K562 (cell line): ENCODE measurements around the gene SLC6A6. TPM values are rescaled to one million over a fixed set of nuclear protein-coding genes. Genes with fewer than 3 reads are reported as not detected.

Source experiments
- ATF7 ChIP-seq: fragments of 450-650 bp; IDR thresholded peaks from 2 replicates; pipeline ENCODE4 v1.7.1; 2014; ENCODE audit warnings: mild to moderate bottlenecking, moderate library complexity
- E2F3 ChIP-seq: fragments of 250-450 bp; sonication (Bioruptor Pico); IDR thresholded peaks from 2 replicates; pipeline ENCODE4 v1.4.0; 2020; ENCODE audit warnings: mild to moderate bottlenecking
- HIVEP1 ChIP-seq: fragments of 250-450 bp; sonication (Bioruptor Pico); IDR thresholded peaks from 2 replicates; pipeline ENCODE4 v1.4.0; 2020; ENCODE audit warnings: mild to moderate bottlenecking
- HNRNPH1 ChIP-seq: fragments of 200-400 bp; formaldehyde crosslinking; optimal IDR thresholded peaks from 2 replicates; pipeline ENCODE3; 2017; ENCODE audit warnings: low read depth, mild to moderate bottlenecking, low read length, moderate library complexity
- MAFK ChIP-seq: IDR thresholded peaks from 2 replicates; pipeline ENCODE4 v1.6.1; 2011; ENCODE audit warnings: low read length, improper control_type of control experiment
- MEF2D ChIP-seq: conservative IDR thresholded peaks from 2 replicates; pipeline ENCODE4 v1.6.1; 2016; ENCODE audit warnings: low read depth, missing genetic modification characterization, missing compliant biosample characterization
- PHB2 ChIP-seq: fragments of 450-650 bp; IDR thresholded peaks from 2 replicates; pipeline ENCODE4 v1.6.1; 2017; ENCODE audit warnings: low read depth
- STAT5B ChIP-seq: fragments of 250-450 bp; sonication (Bioruptor Pico); IDR thresholded peaks from 2 replicates; pipeline ENCODE4 v1.8.0; 2021; ENCODE audit warnings: mild to moderate bottlenecking, inconsistent platforms
- U2AF1 ChIP-seq: fragments of 200-400 bp; formaldehyde crosslinking; optimal IDR thresholded peaks from 2 replicates; pipeline ENCODE3; 2017; ENCODE audit warnings: mild to moderate bottlenecking, low read depth, low read length, moderate library complexity
- ZBTB1 ChIP-seq: sonication (generic); formaldehyde crosslinking; IDR thresholded peaks from 2 replicates; pipeline ENCODE4 v1.8.1; 2023; ENCODE audit warnings: missing genetic modification reagents, low read depth, mild to moderate bottlenecking, borderline replicate concordance
- ZBTB8A ChIP-seq: fragments of 450-650 bp; IDR thresholded peaks from 2 replicates; pipeline ENCODE4 v1.6.1; 2018; ENCODE audit warnings: mild to moderate bottlenecking, moderate library complexity; ENCODE audit not compliant: partially characterized antibody
- ZNF324 ChIP-seq: fragments of 250-450 bp; sonication (Bioruptor Pico); IDR thresholded peaks from 2 replicates; pipeline ENCODE4 v1.4.0; 2020; ENCODE audit warnings: mild to moderate bottlenecking
- polyA plus RNA-seq, 8 experiments: library from polyadenylated mRNA; depleted of rRNA in 4 of 8; stranded (reverse) in 5 of 8; unstranded in 3 of 8; fragments of >200 nt; fragmentation: Nextera tagmentation in 2 of 8; fragmentation: Illumina TruSeq in 1 of 8; extraction: Ambion mirVana in 2 of 8; extraction: Trizol in 1 of 8; gene quantifications; 2 replicates each; pipeline versions ENCODE4 v1.2.1 to v1.2.3, GENCODE V29; 2011 to 2014; ENCODE audit warnings: inconsistent platforms in 1 of 8, missing spikeins in 1 of 8
- total RNA-seq, 7 experiments: library from RNA; depleted of rRNA in 6 of 7; stranded (reverse); fragments of >200 nt in 6 of 7; fragmentation: Illumina TruSeq in 2 of 7; extraction: Trizol in 2 of 7; gene quantifications; 2 replicates each; pipeline versions ENCODE4 v1.2.1 to v1.2.3, GENCODE V29; 2011 to 2021; ENCODE audit warnings: low replicate concordance in 1 of 7
- TF ChIP-seq, protein P1 (sequence below): sonication (generic); formaldehyde crosslinking; IDR thresholded peaks from 2 replicates; pipeline ENCODE4 v1.8.0; 2023; ENCODE audit warnings: mild to moderate bottlenecking, missing genetic modification reagents
- TF ChIP-seq, protein P2 (sequence below): sonication (generic); formaldehyde crosslinking; IDR thresholded peaks from 2 replicates; pipeline ENCODE4 v1.8.1; 2023; ENCODE audit warnings: missing genetic modification reagents, mild to moderate bottlenecking, borderline replicate concordance
- TF ChIP-seq, protein P3 (sequence below): fragments of 250-450 bp; sonication (Bioruptor Pico); IDR thresholded peaks from 2 replicates; pipeline ENCODE4 v1.8.0; 2022; ENCODE audit warnings: inconsistent platforms, mild to moderate bottlenecking, moderate library complexity, borderline replicate concordance
- TF ChIP-seq, protein P4 (sequence below): sonication (generic); formaldehyde crosslinking; IDR thresholded peaks from 2 replicates; pipeline ENCODE4 v1.8.0; 2022; ENCODE audit warnings: mild to moderate bottlenecking, missing genetic modification reagents, borderline replicate concordance
- TF ChIP-seq, protein P5 (sequence below), 3 experiments: IDR thresholded peaks in 2 of 3; conservative IDR thresholded peaks in 1 of 3; 2 replicates each; pipeline ENCODE4 v1.5.1; 2011 to 2012; ENCODE audit warnings: low read length in 3 of 3, mild to moderate bottlenecking in 3 of 3, control low read depth in 2 of 3, improper control_type of control experiment in 1 of 3, inconsistent platforms in 1 of 3, low read depth in 1 of 3, mixed read lengths in 1 of 3, moderate library complexity in 1 of 3; ENCODE audit not compliant: insufficient read depth in 2 of 3

SLC6A6 gene
- total and polyA plus RNA-seq, 9 of the 15 experiments (the other 6 are each of a cell fraction or from before 2014, with no cell fraction given): 12.3 to 203 (median 93.2) TPM

DNA sequence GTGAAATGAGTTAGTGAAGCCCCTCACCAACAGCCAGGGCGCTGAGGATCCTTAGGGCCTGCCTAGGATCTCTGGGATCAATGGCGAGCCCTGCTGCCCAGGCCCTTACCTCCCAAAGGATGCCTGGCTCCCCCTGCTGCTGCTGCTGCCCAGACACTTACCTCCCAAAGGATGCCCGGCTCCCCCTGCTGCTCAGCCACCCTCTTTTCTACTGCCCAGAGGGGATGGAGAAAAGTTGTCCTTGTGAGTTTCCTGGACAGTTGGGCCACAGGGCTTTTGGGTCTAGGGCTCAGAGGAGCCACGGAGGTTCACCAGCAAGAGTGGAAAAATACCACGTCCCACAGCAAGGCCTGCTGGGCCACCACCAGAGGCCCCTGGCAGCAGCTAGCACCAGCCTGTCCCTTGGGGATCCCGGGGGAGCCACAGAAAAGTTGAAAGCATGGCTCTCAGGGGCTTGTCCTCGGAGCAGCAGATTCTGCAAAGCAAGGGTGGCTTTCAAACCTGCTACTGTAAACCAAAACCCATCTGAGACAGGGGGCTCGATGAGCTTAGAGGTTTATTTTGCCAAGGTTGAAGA lies 59.4 kb downstream of the SLC6A6 start (continued):
- TF ChIP-seq ZBTB1 (CRISPR knock-in tag) (no peak), HNRNPH1 (no peak), MEF2D (tag) (no peak), STAT5B (CRISPR knock-in tag) (no peak), HIVEP1 (CRISPR knock-in tag) (no peak), ZBTB8A (no peak), ATF7 (no peak), MAFK (no peak), E2F3 (no peak), ZNF324 (no peak), U2AF1 (no peak), PHB2 (no peak)
- TF ChIP-seq, protein P1, sequence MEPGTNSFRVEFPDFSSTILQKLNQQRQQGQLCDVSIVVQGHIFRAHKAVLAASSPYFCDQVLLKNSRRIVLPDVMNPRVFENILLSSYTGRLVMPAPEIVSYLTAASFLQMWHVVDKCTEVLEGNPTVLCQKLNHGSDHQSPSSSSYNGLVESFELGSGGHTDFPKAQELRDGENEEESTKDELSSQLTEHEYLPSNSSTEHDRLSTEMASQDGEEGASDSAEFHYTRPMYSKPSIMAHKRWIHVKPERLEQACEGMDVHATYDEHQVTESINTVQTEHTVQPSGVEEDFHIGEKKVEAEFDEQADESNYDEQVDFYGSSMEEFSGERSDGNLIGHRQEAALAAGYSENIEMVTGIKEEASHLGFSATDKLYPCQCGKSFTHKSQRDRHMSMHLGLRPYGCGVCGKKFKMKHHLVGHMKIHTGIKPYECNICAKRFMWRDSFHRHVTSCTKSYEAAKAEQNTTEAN (CRISPR knock-in tag): no peak
- TF ChIP-seq, protein P2, sequence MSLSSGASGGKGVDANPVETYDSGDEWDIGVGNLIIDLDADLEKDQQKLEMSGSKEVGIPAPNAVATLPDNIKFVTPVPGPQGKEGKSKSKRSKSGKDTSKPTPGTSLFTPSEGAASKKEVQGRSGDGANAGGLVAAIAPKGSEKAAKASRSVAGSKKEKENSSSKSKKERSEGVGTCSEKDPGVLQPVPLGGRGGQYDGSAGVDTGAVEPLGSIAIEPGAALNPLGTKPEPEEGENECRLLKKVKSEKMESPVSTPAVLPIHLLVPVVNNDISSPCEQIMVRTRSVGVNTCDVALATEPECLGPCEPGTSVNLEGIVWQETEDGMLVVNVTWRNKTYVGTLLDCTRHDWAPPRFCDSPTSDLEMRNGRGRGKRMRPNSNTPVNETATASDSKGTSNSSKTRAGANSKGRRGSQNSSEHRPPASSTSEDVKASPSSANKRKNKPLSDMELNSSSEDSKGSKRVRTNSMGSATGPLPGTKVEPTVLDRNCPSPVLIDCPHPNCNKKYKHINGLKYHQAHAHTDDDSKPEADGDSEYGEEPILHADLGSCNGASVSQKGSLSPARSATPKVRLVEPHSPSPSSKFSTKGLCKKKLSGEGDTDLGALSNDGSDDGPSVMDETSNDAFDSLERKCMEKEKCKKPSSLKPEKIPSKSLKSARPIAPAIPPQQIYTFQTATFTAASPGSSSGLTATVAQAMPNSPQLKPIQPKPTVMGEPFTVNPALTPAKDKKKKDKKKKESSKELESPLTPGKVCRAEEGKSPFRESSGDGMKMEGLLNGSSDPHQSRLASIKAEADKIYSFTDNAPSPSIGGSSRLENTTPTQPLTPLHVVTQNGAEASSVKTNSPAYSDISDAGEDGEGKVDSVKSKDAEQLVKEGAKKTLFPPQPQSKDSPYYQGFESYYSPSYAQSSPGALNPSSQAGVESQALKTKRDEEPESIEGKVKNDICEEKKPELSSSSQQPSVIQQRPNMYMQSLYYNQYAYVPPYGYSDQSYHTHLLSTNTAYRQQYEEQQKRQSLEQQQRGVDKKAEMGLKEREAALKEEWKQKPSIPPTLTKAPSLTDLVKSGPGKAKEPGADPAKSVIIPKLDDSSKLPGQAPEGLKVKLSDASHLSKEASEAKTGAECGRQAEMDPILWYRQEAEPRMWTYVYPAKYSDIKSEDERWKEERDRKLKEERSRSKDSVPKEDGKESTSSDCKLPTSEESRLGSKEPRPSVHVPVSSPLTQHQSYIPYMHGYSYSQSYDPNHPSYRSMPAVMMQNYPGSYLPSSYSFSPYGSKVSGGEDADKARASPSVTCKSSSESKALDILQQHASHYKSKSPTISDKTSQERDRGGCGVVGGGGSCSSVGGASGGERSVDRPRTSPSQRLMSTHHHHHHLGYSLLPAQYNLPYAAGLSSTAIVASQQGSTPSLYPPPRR (CRISPR knock-in tag): no peak
- TF ChIP-seq, protein P3, sequence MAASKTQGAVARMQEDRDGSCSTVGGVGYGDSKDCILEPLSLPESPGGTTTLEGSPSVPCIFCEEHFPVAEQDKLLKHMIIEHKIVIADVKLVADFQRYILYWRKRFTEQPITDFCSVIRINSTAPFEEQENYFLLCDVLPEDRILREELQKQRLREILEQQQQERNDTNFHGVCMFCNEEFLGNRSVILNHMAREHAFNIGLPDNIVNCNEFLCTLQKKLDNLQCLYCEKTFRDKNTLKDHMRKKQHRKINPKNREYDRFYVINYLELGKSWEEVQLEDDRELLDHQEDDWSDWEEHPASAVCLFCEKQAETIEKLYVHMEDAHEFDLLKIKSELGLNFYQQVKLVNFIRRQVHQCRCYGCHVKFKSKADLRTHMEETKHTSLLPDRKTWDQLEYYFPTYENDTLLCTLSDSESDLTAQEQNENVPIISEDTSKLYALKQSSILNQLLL (CRISPR knock-in tag): no peak
- TF ChIP-seq, protein P4, sequence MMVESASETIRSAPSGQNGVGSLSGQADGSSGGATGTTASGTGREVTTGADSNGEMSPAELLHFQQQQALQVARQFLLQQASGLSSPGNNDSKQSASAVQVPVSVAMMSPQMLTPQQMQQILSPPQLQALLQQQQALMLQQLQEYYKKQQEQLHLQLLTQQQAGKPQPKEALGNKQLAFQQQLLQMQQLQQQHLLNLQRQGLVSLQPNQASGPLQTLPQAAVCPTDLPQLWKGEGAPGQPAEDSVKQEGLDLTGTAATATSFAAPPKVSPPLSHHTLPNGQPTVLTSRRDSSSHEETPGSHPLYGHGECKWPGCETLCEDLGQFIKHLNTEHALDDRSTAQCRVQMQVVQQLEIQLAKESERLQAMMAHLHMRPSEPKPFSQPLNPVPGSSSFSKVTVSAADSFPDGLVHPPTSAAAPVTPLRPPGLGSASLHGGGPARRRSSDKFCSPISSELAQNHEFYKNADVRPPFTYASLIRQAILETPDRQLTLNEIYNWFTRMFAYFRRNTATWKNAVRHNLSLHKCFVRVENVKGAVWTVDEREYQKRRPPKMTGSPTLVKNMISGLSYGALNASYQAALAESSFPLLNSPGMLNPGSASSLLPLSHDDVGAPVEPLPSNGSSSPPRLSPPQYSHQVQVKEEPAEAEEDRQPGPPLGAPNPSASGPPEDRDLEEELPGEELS (CRISPR knock-in tag): no peak
- TF ChIP-seq, protein P5, sequence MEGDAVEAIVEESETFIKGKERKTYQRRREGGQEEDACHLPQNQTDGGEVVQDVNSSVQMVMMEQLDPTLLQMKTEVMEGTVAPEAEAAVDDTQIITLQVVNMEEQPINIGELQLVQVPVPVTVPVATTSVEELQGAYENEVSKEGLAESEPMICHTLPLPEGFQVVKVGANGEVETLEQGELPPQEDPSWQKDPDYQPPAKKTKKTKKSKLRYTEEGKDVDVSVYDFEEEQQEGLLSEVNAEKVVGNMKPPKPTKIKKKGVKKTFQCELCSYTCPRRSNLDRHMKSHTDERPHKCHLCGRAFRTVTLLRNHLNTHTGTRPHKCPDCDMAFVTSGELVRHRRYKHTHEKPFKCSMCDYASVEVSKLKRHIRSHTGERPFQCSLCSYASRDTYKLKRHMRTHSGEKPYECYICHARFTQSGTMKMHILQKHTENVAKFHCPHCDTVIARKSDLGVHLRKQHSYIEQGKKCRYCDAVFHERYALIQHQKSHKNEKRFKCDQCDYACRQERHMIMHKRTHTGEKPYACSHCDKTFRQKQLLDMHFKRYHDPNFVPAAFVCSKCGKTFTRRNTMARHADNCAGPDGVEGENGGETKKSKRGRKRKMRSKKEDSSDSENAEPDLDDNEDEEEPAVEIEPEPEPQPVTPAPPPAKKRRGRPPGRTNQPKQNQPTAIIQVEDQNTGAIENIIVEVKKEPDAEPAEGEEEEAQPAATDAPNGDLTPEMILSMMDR (IDR thresholded peaks at IDR 0.05 in 2 of 3, conservative IDR thresholded peaks at IDR 0.05 in 1 of 3; ENCODE audit: insufficient read depth in 2 of 3, low read depth in 1 of 3, low read length in 3 of 3): peak; percentile 73 to 98 (median 97)
